GM12864 (cell line): Measurements from ENCODE around the gene TGM1.

Experiments used
- DNase-seq: peaks from one replicate; pipeline ENCODE4 v3.0.0-alpha.2; 2011; ENCODE audit warnings: low read depth
- H3K4me3 ChIP-seq: 2 replicates; pipeline ENCODE4 v1.5.1; 2011; ENCODE audit warnings: mild to moderate bottlenecking, low read depth, low read length, control low read depth
- CTCF ChIP-seq: IDR thresholded peaks from 2 replicates; pipeline ENCODE4 v1.5.1; 2011; ENCODE audit warnings: low read depth, mild to moderate bottlenecking, moderate library complexity, low read length, control low read depth, inconsistent platforms; ENCODE audit errors: missing control alignments

Gene TGM1

GRCh38 chr14:24262821-24263733 lies at the start of gene TGM1:
Gene TGM1 (minus strand): TSS chr14:24263177. CDS start chr14:24262352, 825 bp downstream.
- TF ChIP-seq CTCF = no peak
- no peak within 1 kb of the TSS for H3K4me3 ChIP-seq
- DNase-seq = no peak

GRCh38 chr14:24311837-24312615 lies 49.0 kb upstream of the TGM1 start:
- H3K4me3 ChIP-seq = peak overlapping the region; percentile 50
- DNase-seq = no peak
- TF ChIP-seq CTCF = peak; percentile 12

- DNase-seq = peak; percentile 26
- TF ChIP-seq CTCF = peak; percentile 27
- peak within 1 kb of the TSS; percentile 50 for H3K4me3 ChIP-seq
Observed at GRCh38 chr14:24310646-24311604, 47.9 kb upstream of the TGM1 start, which contains the start of gene LTB4R. Gene LTB4R (plus strand): TSS chr14:24311502. CDS start chr14:24315652, 4,150 bp downstream.

GRCh38 chr14:24310265-24310645 lies 47.3 kb upstream of the TGM1 start:
- no peak for DNase-seq

GRCh38 chr14:24309538-24310264 lies 46.7 kb upstream of the TGM1 start, which contains the start of gene LTB4R2:
Gene LTB4R2 (plus strand): TSS chr14:24310140. CDS start chr14:24310665, 525 bp downstream.
- DNase-seq = no peak
- TF ChIP-seq CTCF = no peak
- H3K4me3 ChIP-seq = peak within 1 kb of the TSS; percentile 50

More at GRCh38 chr14:24310265-24310645, 47.3 kb upstream of the TGM1 start:
- H3K4me3 ChIP-seq = peak overlapping the region; percentile 50
- no peak for TF ChIP-seq CTCF
